ENCODE results near the gene TLCD3B.
"Not testable (repeated sequence)": the region's sequence is repeated elsewhere in the genome, so short reads cannot be mapped to it uniquely, and the experiment has no call there.

Gene TLCD3B

DNA sequence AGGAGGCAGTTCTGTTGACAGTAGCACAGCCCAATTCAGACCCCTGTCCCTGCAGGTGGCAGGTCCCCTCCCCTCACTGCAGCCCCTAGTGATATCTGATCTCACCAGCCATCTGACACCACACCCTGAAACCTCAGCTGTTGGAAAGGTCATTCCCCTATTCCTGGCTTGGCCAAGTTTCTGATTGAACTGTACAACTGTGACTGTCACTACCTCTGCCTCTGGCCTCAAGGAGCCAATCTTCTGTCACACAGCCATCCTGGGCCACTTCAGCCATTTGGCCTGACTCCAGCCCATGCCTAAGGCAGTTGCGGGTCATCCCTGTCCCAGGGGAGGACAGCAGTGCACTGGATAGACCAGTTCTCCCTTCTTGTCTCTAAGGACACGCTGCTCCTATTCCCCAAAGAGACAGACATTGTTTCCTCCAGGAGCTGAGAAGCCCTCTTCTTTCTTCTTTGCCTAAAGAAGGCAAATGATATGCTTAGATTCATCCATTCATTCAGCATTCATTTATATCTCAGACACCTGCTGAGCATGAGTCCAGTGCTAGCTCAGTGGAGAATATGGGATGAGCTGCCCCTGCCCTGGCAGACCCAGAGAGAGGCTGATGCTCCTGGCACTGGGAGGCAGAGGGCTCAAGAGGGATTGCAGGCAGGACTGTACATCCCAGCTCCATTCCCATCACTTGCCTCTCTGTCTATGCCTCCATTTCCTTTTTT is 29.9 kb upstream of the TLCD3B start:
- no peak for DNase-seq

DNA sequence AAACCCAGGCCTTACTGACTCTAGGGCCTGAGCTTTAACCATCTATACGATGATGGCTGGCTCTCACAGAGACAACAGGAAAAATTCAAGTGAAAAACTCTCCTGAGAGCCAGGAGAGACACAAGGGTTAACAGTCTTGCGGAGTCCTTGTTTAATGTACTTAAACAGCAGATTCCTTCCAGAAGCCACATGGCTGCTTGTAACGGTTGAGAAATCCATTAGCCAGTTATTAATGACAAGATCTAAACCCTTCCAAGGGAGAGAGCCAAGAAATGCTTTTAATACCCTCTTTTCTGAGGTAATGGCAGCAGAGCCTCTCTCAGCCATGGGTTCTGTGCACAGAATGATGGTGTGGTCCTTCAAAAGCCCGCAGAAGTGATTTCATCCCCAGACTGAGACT is 29.3 kb upstream of the TLCD3B start:
- no peak for DNase-seq

DNA sequence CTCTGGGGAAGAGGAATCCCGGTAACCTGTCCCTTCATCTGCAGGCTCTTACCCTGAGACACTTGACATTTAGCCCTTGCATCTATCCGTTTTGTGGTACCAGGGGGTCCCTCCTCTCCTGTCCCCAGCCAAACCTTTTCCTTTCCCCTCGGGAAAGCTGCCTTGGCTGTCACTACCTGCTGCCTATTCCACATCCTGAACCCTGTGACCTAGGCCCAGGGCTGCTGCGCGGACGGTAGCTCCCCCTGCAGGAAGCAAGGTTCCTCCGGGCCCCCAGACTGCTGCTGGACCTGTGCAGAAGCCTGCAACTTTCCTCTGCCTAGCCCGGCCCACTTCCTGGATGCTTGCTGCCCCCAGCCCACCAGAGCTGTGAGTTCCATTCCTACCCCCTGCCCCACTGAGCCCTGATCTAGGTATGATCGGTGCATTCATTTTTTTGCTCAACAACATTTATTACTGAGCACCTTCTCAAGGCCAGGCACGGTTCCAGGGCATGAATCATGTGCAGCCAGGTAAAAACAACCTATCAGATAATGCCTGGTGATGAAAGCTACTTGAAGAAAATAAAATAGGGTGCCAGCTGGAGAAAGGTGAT is 24.0 kb upstream of the TLCD3B start:
- DNase-seq, result peak in 1 of 2 experiments; percentile 17

DNA sequence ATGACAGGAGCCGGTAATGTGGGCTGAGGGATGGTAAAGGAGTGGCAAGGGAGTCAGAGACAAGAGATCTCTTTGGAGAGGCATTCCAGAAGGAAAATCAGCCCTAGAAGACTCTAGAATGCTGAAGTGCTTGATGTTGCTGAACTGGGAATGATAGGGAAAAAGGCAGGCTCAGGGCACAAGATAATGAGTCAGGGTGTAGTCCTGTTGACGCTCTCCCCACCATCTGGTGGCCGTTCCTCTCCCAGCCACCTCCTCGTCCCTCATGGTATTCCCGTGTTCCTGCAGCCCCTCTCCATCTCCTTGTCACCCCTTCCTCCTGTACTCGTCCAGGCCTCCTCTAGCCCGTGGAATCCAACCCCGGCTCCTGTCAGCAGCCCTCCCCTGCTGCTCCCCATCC is 23.4 kb upstream of the TLCD3B start:
- DNase-seq, result no peak

DNA sequence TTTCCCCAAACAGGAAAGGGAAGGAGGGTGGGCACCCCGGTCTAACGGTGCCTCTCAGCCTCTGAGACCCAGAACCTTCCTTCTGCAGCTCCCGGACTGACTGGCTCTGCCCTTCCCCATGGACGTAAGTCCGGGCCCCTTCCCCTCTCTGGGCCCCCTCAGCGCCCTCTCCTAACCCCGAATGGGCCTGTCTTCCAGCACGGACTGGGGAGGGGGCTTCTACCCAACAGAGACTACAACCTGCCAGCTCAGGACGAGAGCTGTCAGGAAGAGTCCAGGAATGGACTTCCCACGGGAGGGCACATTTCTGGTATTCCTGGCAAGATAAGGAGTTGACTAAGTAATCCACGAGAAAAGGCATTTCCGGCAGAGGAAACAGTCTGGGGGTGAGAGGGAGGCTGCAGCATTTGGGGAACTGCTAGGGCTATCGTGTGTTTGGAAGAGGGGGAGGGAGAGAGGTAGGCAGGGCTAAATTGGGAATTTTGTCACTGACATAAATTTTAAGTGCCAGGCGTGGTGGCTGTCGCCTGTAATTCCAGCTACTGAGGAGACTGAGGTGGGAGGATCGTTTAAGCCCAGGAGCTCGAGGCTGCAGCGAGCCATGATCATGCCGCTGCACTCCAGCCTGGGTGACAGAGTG is 22.4 kb upstream of the TLCD3B start:
- DNase-seq, result no peak

DNA sequence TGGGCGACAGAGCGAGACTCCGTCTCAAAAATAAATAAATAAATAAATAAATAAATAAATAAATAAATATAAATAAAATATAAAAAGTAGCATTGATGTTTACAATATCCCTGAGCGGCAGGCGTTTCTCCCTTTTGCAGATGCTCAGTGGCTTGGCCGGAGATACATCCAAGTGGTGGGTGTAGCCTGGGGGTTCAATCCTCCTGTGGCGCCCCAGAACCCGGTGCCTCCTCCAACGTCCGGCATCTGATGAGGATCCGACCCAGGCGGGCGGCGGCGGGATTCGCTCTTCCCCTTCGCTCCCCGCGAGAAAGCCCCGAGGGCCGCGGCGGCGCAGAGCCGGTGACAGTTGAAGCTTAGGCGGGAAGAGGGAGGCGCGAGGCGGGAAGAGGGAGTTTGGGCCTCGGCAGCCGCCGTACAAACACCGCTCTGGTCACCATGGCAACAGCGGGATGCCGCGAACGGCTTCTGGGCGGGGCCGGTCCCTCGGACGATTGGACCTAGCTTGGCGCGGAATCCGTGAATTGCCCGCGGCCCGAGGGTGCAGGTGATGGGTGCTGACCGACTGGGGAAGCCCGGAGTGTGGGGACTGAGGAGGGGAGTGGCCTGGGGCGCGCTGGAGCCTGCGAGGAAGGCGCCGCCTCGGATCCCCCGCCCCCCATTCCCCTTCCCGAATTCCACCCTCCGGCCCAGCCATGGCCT is 21.8 kb upstream of the TLCD3B start:
- peak; percentile 90 to 93 for DNase-seq

DNA sequence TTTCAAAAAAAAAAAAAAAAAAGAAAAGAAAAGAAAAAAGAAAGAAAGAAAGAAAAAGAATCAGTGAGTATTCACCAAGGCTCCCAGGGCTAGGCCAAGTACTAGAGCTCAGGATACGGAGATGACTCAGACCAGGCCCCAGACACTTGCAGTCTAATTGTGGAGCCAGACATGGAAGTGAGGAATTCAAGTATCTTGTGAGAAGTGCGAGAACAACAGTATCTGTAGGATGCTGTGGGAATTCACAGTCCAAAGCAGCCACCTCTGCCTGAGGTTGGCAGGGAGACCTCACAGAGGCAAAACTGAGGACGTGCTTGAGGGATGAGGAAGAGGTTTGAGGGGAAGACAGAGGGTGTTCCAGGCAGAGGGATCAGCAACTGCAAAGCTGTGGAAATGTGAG is 20.4 kb upstream of the TLCD3B start:
- no peak for DNase-seq

DNA sequence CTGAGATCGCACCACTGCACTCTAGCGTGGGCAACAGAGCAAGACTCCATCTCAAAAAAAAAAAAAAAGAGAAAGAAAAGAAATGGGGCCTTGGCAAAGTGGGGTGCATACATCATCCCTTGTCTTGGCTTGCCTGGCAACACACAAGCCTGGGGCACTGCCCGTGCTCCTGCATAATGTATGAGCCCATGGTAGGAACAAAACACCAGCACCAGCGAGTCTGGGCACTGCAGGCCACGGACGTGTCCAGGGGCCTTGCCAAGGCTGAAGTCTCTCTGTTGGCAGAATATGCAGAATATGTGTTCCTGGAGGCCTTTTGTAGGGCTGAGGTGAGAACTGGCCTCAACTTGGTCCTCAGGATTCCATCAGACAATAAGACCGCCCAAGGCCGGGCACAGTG is 18.8 kb upstream of the TLCD3B start:
- DNase-seq, result no peak

DNA sequence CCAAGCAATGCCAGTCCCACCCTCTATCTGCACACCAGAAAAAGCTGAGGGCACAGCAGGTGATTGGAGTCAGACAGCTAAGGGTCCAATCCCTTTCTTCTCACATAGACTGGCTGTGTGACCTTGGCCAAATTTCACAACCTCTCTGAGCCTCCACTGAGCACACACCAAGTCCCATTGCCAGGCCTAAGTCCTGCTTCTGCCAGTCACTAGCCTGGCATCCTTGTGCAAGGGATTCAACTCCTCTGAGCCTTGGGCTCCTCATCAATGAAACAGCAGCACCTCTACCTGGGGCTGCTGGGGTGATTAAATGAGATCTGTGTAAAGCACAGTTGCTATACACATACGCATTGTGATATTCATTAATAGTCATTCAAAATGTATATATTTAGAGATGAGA is 15.5 kb upstream of the TLCD3B start:
- DNase-seq, result no peak

DNA sequence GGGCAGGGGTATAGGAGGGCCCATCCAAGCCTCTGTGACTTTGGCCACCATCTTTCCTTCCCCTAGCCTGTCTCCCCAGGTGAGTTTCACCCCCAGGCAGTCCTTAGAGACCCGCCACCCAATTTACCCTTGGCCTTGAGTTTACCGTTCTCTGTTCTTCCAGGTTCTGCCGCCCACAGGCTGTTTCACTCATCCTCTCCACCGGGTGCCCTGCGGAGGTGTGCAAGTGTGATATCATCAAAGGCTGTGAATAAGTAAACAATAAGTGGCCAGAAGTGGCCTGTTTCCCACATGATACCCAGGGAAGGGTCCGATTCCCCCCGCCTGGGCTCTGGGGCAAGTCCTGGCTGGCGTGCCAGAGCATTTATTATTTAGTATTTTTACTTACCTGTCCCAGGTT is 15.1 kb upstream of the TLCD3B start:
- no peak for DNase-seq

DNA sequence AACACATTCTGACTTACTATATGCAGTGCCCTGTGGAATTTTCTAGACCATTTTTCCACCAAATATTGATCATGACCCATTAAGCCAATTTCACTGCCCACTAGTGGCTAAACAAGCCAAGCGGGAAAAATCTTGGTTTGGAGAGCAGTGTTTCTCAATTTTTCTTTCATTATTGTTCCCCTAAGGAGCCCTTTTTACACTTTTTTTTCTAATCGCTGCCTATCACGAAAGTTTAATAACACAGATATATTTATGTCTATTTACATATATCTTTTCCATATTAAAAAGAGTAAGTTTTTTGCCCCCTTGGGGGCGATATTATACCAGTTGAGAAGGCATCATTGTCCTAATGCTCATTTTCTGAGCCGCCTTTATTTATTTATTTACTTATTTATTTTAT is 10.8 kb upstream of the TLCD3B start:
- no peak for DNase-seq

DNA sequence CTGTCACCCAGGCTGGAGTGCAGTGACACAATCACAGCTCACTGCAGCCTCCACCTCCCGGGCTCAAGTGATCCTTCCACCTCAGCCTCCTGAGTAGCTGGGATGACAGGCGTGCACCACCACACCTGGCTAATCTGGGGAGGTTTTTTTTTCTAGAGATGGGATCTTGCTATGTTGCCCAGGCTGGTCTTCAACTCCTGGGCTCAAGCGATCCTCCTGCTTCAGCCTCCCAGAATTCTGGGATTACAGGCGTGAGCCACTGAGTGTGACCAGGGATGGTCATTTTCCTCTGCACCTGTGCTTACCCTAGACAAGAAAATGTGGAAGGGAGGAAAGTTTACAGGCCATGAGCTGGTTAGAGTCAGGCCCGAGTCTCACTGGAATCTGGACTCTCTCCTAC is 9.6 kb upstream of the TLCD3B start:
- DNase-seq, result not testable (repeated sequence)

DNA sequence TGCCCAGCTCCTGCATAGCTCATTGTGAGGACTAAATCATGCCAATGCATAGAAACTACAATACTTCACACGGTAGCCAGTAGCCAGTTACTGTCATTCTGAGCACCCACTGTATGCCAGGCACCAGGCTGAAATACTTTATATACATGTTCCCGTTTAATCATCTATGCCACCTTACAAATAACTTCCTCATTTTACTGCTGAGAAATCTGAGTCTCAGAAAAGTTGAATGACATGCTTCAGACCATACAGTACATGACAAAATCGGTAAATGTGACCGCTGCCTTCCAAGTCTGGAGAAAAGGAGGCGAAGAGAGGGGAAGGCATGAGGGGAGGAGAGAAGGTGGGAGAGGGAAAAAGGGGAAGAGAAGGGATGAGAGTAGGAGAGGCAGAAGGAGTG is 9.2 kb upstream of the TLCD3B start:
- DNase-seq, result no peak

DNA sequence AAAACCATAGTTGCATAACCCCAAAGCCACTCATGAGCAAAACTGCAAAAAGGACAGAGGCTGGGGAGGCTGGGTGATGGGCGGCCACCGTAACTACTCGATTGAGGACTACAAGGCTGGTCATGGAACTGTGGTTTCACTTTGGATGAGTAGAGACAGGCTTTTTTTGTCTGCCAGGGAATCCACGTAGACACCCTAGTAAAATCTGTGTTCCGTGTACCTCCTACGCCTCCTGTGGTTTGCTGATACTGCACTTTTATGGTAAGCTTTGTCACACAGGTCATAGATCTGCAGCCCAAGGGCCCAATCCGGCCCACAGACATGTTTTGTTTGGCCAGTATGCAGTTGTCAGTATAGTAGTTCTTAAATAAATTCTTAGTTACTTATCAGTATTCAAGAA is 2.2 kb upstream of the TLCD3B start:
- DNase-seq, result no peak

DNA sequence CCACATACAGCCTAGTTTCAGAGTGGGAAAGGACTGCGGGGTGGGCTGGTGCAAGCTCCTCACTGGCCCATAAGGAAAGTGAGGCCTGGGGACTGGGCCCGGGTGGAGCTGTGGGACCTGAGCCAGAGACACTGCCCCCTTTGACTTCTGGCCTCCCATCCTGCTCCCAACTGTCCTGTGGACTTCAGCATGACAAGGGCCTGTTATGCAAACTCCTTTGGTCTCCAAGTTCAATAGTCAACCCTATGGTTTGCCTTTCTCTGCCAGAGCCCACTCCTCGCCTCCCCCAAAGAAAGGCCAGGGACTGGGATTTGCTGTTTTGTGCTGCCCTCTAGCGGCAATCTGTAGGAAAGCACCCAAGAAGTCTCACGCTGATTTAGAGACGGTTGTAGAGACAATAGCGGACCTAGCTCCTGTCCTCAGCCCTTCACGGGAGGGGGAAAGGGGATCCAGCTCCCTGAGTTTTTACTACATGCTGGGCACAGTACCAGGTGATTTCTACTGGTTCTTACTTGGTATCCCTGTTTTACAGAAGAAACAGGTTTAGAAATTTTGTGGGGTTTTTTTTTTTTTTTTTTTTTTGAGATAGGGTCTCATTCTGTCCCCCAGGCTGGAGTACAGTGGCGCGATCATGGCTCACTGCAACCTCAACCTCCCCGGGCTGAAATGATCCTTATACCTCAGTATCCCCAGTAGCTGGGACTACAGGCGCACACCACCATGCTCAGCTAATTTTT is 1.2 kb upstream of the TLCD3B start:
- DNase-seq, result peak; percentile 73 to 77

DNA sequence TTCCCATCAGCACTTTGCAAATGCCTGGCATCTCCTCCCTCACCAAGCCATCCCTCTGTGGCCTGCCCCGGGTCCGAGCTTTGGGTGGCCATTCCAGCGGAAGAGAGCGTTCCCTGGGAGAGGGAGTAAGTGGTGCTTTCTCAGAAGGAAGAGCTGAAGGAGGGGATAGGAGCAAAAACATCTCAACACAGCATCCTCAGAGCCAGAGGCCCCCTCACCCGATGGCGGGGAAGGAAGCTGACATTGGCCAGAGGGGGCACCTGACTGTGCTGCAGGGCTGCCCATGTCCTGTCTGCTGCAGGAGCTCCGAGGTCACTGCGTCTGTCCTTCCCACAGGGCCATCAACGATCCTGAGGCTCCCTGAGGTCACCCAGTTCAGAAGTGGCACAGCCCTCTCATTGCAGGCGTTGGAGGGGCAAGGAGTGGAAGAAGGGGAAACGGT is 427 bp upstream of the TLCD3B start:
- DNase-seq, result no peak

DNA sequence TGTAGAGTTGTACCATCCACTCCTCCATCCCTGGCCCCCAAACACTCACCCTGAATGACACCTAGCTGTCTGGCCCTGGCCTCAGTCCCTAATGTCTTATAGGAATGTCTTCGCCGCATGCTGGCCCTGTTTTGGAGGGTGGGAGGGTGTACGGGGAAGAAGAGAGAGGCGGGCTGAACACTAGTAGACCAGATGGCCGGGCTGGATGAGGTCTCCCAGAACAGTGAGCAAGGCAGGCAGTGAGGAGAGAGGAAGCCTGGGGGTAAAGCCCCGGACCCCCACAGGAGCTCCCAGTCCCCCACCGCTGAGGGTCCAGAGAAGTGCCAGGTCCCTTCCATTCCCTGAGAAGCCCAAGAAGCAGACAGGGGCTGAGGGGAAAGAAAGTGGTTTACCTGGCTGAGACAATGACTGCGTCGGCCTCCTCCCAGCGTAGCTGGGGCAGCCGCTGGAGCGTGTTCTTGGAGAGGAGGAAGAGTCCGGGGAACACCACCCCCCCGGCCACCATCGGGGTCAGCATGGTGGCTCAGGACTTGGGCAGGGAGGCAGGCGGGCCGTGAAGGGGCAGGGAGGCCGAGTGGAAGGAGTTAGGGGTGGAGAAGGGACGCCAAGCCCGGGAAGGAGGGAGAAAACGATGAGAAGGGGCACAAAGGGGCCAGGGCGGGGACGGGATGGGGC is 923 bp downstream of the TLCD3B start:
- no peak for DNase-seq

DNA sequence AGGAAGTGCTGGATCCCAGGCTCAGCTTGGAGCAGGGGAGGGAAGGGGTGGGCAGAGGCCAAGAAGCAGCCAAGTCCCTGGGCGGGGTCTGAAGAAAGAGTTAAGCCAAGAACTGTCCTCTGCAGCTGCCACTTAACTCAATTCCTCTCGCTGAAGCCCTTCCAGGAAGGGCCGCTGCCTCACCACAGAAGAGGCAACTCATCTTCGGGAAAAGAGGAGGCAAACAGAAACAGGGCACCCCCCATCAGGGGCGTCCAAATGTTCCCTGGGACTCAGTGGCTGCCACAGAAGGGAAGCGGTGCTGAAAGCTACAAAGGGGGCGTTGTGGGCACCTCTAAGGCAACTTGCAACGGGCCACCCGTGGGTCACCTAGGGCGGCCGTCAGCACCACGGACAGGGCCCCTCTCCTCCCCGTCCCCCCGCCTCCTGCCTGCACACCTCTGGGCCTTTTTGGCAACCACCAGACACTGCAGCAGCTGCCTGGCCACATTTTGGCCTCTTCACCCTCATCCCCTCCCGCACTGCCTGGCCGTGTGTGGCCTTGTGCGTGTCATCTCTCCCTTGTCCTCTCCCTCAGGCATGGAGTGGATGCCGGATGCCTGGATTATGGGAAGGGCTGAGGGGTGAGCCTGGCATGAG is 2.5 kb downstream of the TLCD3B start:
- no peak for DNase-seq

DNA sequence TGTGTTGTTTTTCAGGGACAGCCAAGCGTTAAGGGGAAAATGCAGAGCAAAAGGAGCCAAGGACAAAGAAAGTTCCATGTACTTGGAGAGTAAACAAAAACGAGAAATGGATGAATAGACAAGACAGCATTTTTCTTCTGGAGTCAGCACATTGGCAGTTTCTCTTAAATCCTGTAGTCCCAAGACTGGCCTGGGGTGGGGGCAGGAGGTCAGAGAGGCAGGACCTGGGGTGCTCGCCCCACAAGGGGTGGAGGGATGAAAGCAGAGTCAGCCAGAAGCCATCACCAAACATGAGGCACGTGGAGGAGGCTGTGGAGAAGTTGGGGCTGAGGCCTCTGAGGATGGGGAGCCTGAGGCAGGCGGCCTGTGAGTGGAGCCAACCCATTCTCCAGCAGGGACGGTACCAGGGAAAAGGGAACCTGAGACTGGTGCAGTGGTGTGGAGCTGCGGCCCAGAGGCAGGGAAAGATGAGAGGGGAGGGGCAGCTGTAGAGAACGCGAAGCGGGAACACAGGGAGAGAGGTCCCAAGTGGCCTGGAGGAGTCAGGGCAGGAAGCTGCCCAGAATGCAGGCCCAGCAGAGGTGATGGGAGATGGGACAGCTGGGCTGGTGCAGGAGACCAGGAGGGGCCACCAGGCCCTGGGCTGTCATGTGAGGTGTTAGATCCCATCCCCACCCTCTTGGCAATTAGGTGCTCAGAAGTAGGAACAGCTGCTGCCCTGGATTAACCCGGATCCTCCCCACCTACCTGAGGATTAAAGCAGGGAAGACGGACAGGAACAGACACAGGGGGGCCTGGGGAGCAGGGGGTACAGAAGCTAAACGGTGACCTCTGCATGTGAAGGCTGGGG is 3.3 kb downstream of the TLCD3B start:
- no peak for DNase-seq

DNA sequence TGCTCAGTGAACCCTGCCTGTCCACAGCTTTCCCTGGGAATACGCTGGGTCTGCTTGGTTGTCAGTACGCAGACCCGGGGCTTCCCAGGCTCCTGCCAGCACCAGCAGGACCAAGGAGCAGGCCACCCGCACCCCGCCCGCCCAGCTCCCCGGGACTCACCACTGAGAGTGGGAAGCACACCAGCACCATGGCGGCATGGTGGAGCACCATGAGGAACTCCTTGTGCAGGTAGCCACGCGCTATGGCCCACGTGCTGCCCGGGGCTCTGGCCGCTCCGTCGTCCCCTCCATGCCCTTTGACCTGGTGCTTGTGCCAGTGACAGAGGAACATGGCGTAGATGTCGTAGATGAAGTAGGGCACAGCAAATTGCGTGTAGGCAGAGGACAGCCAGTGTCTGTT is 4.6 kb downstream of the TLCD3B start:
- no peak for DNase-seq

DNA sequence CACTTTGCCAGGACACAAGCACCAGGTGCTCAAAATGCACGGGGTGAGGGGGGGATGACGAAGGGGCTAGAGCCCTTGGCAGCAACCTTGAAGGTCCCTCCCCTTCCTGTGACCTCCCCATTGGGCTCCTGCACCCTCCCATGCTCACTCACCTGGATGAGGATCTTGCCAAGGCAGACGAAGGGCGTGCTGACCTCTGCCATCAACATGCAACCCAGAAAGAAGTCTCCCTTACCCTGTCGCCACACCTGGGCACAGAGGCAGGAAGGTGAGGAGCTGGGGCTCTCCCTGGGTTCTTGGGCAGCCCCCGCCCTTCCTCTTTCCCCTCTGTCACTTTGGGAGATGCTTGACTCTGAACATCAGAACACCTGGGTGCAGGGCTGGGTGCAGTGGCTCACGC is 5.5 kb downstream of the TLCD3B start:
- no peak for DNase-seq

All from NCI-H1930 (cell line).